ENCODE measurements around the gene CDH6. TPM values are rescaled to one million over a fixed set of nuclear protein-coding genes. Genes with fewer than 3 reads are reported as not detected.
A peak's percentile ranks its signal among the peaks of the same experiment; 100 is the strongest.

CDH6 gene
- total and polyA plus RNA-seq, 5 donors from 2014 or later, result not detected

- Mint-ChIP-seq H3K4me1 (peaks cover 0 to 2% (median 0%) of the 10 kb centered on the region in 4 donors), H3K36me3 (no peaks in the 10 kb centered on the region), H3K4me3 (no peak overlapping the region), H3K27ac (no peak overlapping the region), H3K9me3 (peaks cover 0 to 3% (median 0%) of the 10 kb centered on the region in 7 donors), H3K27me3 (no peaks in the 10 kb centered on the region)
- Histone ChIP-seq H3K27ac (ENCODE audit: insufficient read depth, low read length, poor library complexity, severe bottlenecking) (no peak overlapping the region), H3K27me3 (ENCODE audit: control insufficient read depth, insufficient read depth, low read length) (no peaks in the 10 kb centered on the region), H3K36me3 (ENCODE audit: control insufficient read depth, insufficient read depth, low read length) (no peaks in the 10 kb centered on the region), H3K9me3 (ENCODE audit: control insufficient read depth in 2 of 2, low read length in 2 of 2) (no peaks in the 10 kb centered on the region), H3K4me1 (ENCODE audit: control insufficient read depth, insufficient read depth, low read length, poor library complexity, severe bottlenecking) (no peaks in the 10 kb centered on the region), H3K4me3 (ENCODE audit: low read depth, low read length) (no peak overlapping the region)
- DNase-seq (peak in 1 of 3 donors; percentile 0), ATAC-seq (ENCODE audit: low read depth in 2 of 2) (no peak)
Observed at GRCh38 chr5:31273631-31274378, 80.3 kb downstream of the CDH6 start.

- DNase-seq (no peak), ATAC-seq (ENCODE audit: low read depth in 2 of 2) (no peak)
- Histone ChIP-seq H3K27ac (ENCODE audit: insufficient read depth, low read length, poor library complexity, severe bottlenecking) (no peak overlapping the region), H3K4me3 (ENCODE audit: low read depth, low read length) (no peak overlapping the region), H3K27me3 (ENCODE audit: control insufficient read depth, insufficient read depth, low read length) (no peaks in the 10 kb centered on the region), H3K4me1 (ENCODE audit: control insufficient read depth, insufficient read depth, low read length, poor library complexity, severe bottlenecking) (no peaks in the 10 kb centered on the region), H3K36me3 (ENCODE audit: control insufficient read depth, insufficient read depth, low read length) (no peaks in the 10 kb centered on the region), H3K9me3 (ENCODE audit: control insufficient read depth in 2 of 2, low read length in 2 of 2) (no peaks in the 10 kb centered on the region)
- Mint-ChIP-seq H3K4me1 (no peaks in the 10 kb centered on the region), H3K36me3 (no peaks in the 10 kb centered on the region), H3K4me3 (no peak overlapping the region), H3K27me3 (no peaks in the 10 kb centered on the region), H3K27ac (no peak overlapping the region), H3K9me3 (peaks cover 0 to 1% (median 0%) of the 10 kb centered on the region in 7 donors)
Observed at GRCh38 chr5:31280210-31280609, 86.7 kb downstream of the CDH6 start.

- H3K4me1 Mint-ChIP-seq, result no peaks in the 10 kb centered on the region
- H3K9me3 Mint-ChIP-seq, result peaks cover 0 to 1% (median 0%) of the 10 kb centered on the region in 7 donors
- Histone ChIP-seq H3K4me3 (ENCODE audit: low read depth, low read length) (no peak overlapping the region), H3K27ac (ENCODE audit: insufficient read depth, low read length, poor library complexity, severe bottlenecking) (no peak overlapping the region), H3K27me3 (ENCODE audit: control insufficient read depth, insufficient read depth, low read length) (no peaks in the 10 kb centered on the region), H3K4me1 (ENCODE audit: control insufficient read depth, insufficient read depth, low read length, poor library complexity, severe bottlenecking) (no peaks in the 10 kb centered on the region), H3K9me3 (ENCODE audit: control insufficient read depth in 2 of 2, low read length in 2 of 2) (no peaks in the 10 kb centered on the region), H3K36me3 (ENCODE audit: control insufficient read depth, insufficient read depth, low read length) (no peaks in the 10 kb centered on the region)
- no peaks in the 10 kb centered on the region for H3K27me3 Mint-ChIP-seq
- ATAC-seq (ENCODE audit: low read depth in 2 of 2) (no peak), DNase-seq (no peak)
- H3K27ac Mint-ChIP-seq, result no peak overlapping the region
- no peak overlapping the region for H3K4me3 Mint-ChIP-seq
- H3K36me3 Mint-ChIP-seq, result no peaks in the 10 kb centered on the region
Observed at GRCh38 chr5:31283326-31283725, 89.8 kb downstream of the CDH6 start.

GRCh38 chr5:31285025-31285424, 91.5 kb downstream of the CDH6 start:
- no peaks in the 10 kb centered on the region for H3K9me3 ChIP-seq (ENCODE audit: control insufficient read depth in 2 of 2, low read length in 2 of 2)
- Mint-ChIP-seq H3K27ac (no peak overlapping the region), H3K9me3 (peaks cover 0 to 1% (median 0%) of the 10 kb centered on the region in 7 donors), H3K4me3 (no peak overlapping the region), H3K27me3 (no peaks in the 10 kb centered on the region), H3K36me3 (no peaks in the 10 kb centered on the region), H3K4me1 (no peaks in the 10 kb centered on the region)
- no peaks in the 10 kb centered on the region for H3K27me3 ChIP-seq (ENCODE audit: control insufficient read depth, insufficient read depth, low read length)
- DNase-seq (no peak), ATAC-seq (ENCODE audit: low read depth in 2 of 2) (no peak)
- no peak overlapping the region for H3K4me3 ChIP-seq (ENCODE audit: low read depth, low read length)
- H3K36me3 ChIP-seq (ENCODE audit: control insufficient read depth, insufficient read depth, low read length), result no peaks in the 10 kb centered on the region
- H3K4me1 ChIP-seq (ENCODE audit: control insufficient read depth, insufficient read depth, low read length, poor library complexity, severe bottlenecking), result no peaks in the 10 kb centered on the region
- no peak overlapping the region for H3K27ac ChIP-seq (ENCODE audit: insufficient read depth, low read length, poor library complexity, severe bottlenecking)

GRCh38 chr5:31287985-31288384, 94.5 kb downstream of the CDH6 start:
- no peaks in the 10 kb centered on the region for H3K36me3 Mint-ChIP-seq
- no peak overlapping the region for H3K4me3 Mint-ChIP-seq
- H3K9me3 Mint-ChIP-seq, result peaks cover 0 to 1% (median 0%) of the 10 kb centered on the region in 7 donors
- no peak overlapping the region for H3K27ac ChIP-seq (ENCODE audit: insufficient read depth, low read length, poor library complexity, severe bottlenecking)
- no peaks in the 10 kb centered on the region for H3K27me3 Mint-ChIP-seq
- H3K27ac Mint-ChIP-seq, result no peak overlapping the region
- H3K36me3 ChIP-seq (ENCODE audit: control insufficient read depth, insufficient read depth, low read length), result no peaks in the 10 kb centered on the region
- no peaks in the 10 kb centered on the region for H3K4me1 Mint-ChIP-seq
- H3K9me3 ChIP-seq (ENCODE audit: control insufficient read depth in 2 of 2, low read length in 2 of 2), result no peaks in the 10 kb centered on the region
- no peak overlapping the region for H3K4me3 ChIP-seq (ENCODE audit: low read depth, low read length)
- H3K27me3 ChIP-seq (ENCODE audit: control insufficient read depth, insufficient read depth, low read length), result no peaks in the 10 kb centered on the region
- DNase-seq, result no peak
- no peak for ATAC-seq (ENCODE audit: low read depth in 2 of 2)
- H3K4me1 ChIP-seq (ENCODE audit: control insufficient read depth, insufficient read depth, low read length, poor library complexity, severe bottlenecking), result no peaks in the 10 kb centered on the region

- DNase-seq, result no peak
- H3K4me3 ChIP-seq (ENCODE audit: low read depth, low read length), result no peak overlapping the region
- no peak overlapping the region for H3K4me3 Mint-ChIP-seq
- H3K4me1 ChIP-seq (ENCODE audit: control insufficient read depth, insufficient read depth, low read length, poor library complexity, severe bottlenecking), result no peaks in the 10 kb centered on the region
- no peak overlapping the region for H3K27ac ChIP-seq (ENCODE audit: insufficient read depth, low read length, poor library complexity, severe bottlenecking)
- H3K27me3 ChIP-seq (ENCODE audit: control insufficient read depth, insufficient read depth, low read length), result no peaks in the 10 kb centered on the region
- no peak overlapping the region for H3K27ac Mint-ChIP-seq
- no peaks in the 10 kb centered on the region for H3K9me3 ChIP-seq (ENCODE audit: control insufficient read depth in 2 of 2, low read length in 2 of 2)
- peaks cover 0 to 1% (median 0%) of the 10 kb centered on the region in 7 donors for H3K9me3 Mint-ChIP-seq
- no peak for ATAC-seq (ENCODE audit: low read depth in 2 of 2)
- H3K36me3 Mint-ChIP-seq, result no peaks in the 10 kb centered on the region
- H3K4me1 Mint-ChIP-seq, result no peaks in the 10 kb centered on the region
- H3K27me3 Mint-ChIP-seq, result no peaks in the 10 kb centered on the region
- H3K36me3 ChIP-seq (ENCODE audit: control insufficient read depth, insufficient read depth, low read length), result no peaks in the 10 kb centered on the region
Observed at GRCh38 chr5:31289429-31289828, 95.9 kb downstream of the CDH6 start.

GRCh38 chr5:31291323-31291854, 97.9 kb downstream of the CDH6 start:
- H3K4me3 ChIP-seq (ENCODE audit: low read depth, low read length), result no peak overlapping the region
- H3K4me3 Mint-ChIP-seq, result no peak overlapping the region
- H3K9me3 ChIP-seq (ENCODE audit: control insufficient read depth in 2 of 2, low read length in 2 of 2), result no peaks in the 10 kb centered on the region
- no peaks in the 10 kb centered on the region for H3K4me1 ChIP-seq (ENCODE audit: control insufficient read depth, insufficient read depth, low read length, poor library complexity, severe bottlenecking)
- no peak for DNase-seq
- H3K9me3 Mint-ChIP-seq, result peaks cover 0 to 1% (median 0%) of the 10 kb centered on the region in 7 donors
- no peak overlapping the region for H3K27ac Mint-ChIP-seq
- H3K27me3 Mint-ChIP-seq, result no peaks in the 10 kb centered on the region
- ATAC-seq (ENCODE audit: low read depth in 2 of 2), result no peak
- H3K36me3 ChIP-seq (ENCODE audit: control insufficient read depth, insufficient read depth, low read length), result no peaks in the 10 kb centered on the region
- H3K27me3 ChIP-seq (ENCODE audit: control insufficient read depth, insufficient read depth, low read length), result no peaks in the 10 kb centered on the region
- H3K36me3 Mint-ChIP-seq, result no peaks in the 10 kb centered on the region
- H3K27ac ChIP-seq (ENCODE audit: insufficient read depth, low read length, poor library complexity, severe bottlenecking), result no peak overlapping the region
- no peaks in the 10 kb centered on the region for H3K4me1 Mint-ChIP-seq

GRCh38 chr5:31300501-31300900, 107.0 kb downstream of the CDH6 start:
- no peaks in the 10 kb centered on the region for H3K4me1 ChIP-seq (ENCODE audit: control insufficient read depth, insufficient read depth, low read length, poor library complexity, severe bottlenecking)
- H3K36me3 Mint-ChIP-seq, result no peaks in the 10 kb centered on the region
- H3K9me3 ChIP-seq (ENCODE audit: control insufficient read depth in 2 of 2, low read length in 2 of 2), result no peaks in the 10 kb centered on the region
- H3K27ac Mint-ChIP-seq, result no peak overlapping the region
- H3K27ac ChIP-seq (ENCODE audit: insufficient read depth, low read length, poor library complexity, severe bottlenecking), result no peak overlapping the region
- no peaks in the 10 kb centered on the region for H3K36me3 ChIP-seq (ENCODE audit: control insufficient read depth, insufficient read depth, low read length)
- H3K4me1 Mint-ChIP-seq, result no peaks in the 10 kb centered on the region
- no peaks in the 10 kb centered on the region for H3K27me3 Mint-ChIP-seq
- H3K9me3 Mint-ChIP-seq, result peaks cover 0 to 3% (median 0%) of the 10 kb centered on the region in 7 donors
- no peak for ATAC-seq (ENCODE audit: low read depth in 2 of 2)
- no peak for DNase-seq
- H3K4me3 Mint-ChIP-seq, result no peak overlapping the region
- H3K4me3 ChIP-seq (ENCODE audit: low read depth, low read length), result no peak overlapping the region
- no peaks in the 10 kb centered on the region for H3K27me3 ChIP-seq (ENCODE audit: control insufficient read depth, insufficient read depth, low read length)
